ENCODE results near the gene NPB.

The NPB gene

GRCh38 chr17:81859906-81860755 lies 41.9 kb upstream of the NPB start, which contains the start of gene P4HB:
P4HB (minus strand) TSS chr17:81860535; CDS start chr17:81860471, 64 bp downstream.
- no peak for TF ChIP-seq CTCF (IDR thresholded peaks at IDR 0.05; ENCODE audit: insufficient read depth, low read length, poor library complexity, severe bottlenecking)
- Histone ChIP-seq H3K27me3 (replicated peaks; ENCODE audit: control insufficient read depth, insufficient read depth, low read length) (no peaks in the 10 kb centered on the region), H3K36me3 (ENCODE audit: control insufficient read depth, insufficient read depth, low read length) (peaks cover 28% of the 10 kb centered on the region), H3K4me3 (replicated peaks; ENCODE audit: low read depth, low read length) (peak within 1 kb of the TSS; percentile 87)
- DNase-seq (ENCODE audit: extremely low read depth, insufficient read length): peak; percentile 50

DNA sequence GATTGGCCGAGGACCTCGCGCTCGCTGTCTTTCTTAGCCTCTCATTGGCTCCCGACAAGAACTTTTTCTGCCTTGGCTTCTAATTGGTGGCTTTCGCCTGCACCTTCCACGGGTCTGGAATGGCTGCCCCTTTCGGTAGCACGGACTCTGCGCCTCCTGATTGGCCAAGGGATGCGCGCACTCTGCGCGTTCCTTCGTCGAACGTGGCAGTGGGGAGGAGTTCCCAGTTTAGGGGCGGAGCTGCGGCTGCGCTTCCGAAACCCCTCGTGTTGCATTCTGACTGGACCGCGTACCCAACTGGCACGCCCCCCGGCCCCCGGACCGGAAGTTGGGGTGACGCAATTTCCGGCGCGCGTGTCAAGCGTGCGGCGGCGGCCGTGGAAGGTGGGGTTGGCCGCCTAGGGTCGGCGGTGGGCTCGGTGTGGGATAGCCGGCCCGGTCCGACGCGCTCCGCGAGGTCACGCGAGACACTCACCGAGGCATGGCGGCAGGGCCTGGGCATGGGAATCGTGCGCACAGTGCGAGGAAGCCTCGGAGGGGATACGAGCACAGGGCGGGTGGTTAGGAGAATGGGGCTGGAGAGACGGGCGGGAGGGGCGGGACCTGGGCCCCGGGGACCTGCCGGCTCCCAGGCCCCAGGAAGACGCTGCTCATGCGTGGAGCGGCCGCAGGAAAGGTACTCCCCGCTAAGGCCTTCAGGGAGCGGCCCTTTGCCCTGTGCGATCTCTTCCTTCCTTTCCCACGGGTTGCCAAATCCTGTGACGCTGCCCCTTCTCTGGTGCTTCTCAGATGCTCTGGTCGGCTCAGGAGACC lies 41.1 kb upstream of the NPB start:
- Histone ChIP-seq H3K36me3 (ENCODE audit: control insufficient read depth, insufficient read depth, low read length) (peaks cover 33% of the 10 kb centered on the region), H3K27me3 (replicated peaks; ENCODE audit: control insufficient read depth, insufficient read depth, low read length) (no peaks in the 10 kb centered on the region), H3K4me3 (replicated peaks; ENCODE audit: low read depth, low read length) (peak overlapping the region; percentile 87)
- peak; percentile 100 for DNase-seq (ENCODE audit: extremely low read depth, insufficient read length)
- TF ChIP-seq CTCF (IDR thresholded peaks at IDR 0.05; ENCODE audit: insufficient read depth, low read length, poor library complexity, severe bottlenecking): no peak

GRCh38 chr17:81863123-81863675 lies 38.8 kb upstream of the NPB start:
- no peak for TF ChIP-seq CTCF (IDR thresholded peaks at IDR 0.05; ENCODE audit: insufficient read depth, low read length, poor library complexity, severe bottlenecking)
- Histone ChIP-seq H3K36me3 (ENCODE audit: control insufficient read depth, insufficient read depth, low read length) (peaks cover 36% of the 10 kb centered on the region), H3K4me3 (replicated peaks; ENCODE audit: low read depth, low read length) (no peak overlapping the region; the same call in 1 of the 2 replicates), H3K27me3 (replicated peaks; ENCODE audit: control insufficient read depth, insufficient read depth, low read length) (no peaks in the 10 kb centered on the region)
- no peak for DNase-seq (ENCODE audit: extremely low read depth, insufficient read length)

- Histone ChIP-seq H3K27me3 (replicated peaks; ENCODE audit: control insufficient read depth, insufficient read depth, low read length) (no peaks in the 10 kb centered on the region), H3K36me3 (ENCODE audit: control insufficient read depth, insufficient read depth, low read length) (peaks cover 35% of the 10 kb centered on the region), H3K4me3 (replicated peaks; ENCODE audit: low read depth, low read length) (no peak overlapping the region)
- no peak for DNase-seq (ENCODE audit: extremely low read depth, insufficient read length)
- no peak for TF ChIP-seq CTCF (IDR thresholded peaks at IDR 0.05; ENCODE audit: insufficient read depth, low read length, poor library complexity, severe bottlenecking)
Measured at GRCh38 chr17:81863833-81864768, 37.9 kb upstream of the NPB start.

DNA sequence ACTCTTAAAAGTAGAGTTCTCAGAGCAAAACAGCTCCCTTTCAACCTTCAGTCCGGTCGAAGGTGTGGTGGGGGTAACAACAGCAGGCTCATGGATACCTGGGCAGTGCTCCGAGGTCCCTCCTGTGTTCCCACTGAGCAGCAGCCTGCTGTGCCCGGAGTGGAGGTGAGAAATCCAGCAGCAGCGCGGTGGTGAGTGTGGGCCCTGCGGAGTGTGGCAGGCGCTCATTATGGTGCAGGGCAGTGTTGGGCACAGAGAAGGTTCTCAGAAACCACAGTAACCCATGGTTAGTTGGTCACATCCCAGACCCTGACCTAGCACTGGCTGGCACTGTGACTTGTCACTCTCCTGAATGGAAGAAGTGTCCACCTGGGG lies 36.7 kb upstream of the NPB start:
- peaks cover 41% of the 10 kb centered on the region for H3K36me3 ChIP-seq (ENCODE audit: control insufficient read depth, insufficient read depth, low read length)
- DNase-seq (ENCODE audit: extremely low read depth, insufficient read length): no peak
- H3K27me3 ChIP-seq (replicated peaks; ENCODE audit: control insufficient read depth, insufficient read depth, low read length): no peaks in the 10 kb centered on the region
- TF ChIP-seq CTCF (IDR thresholded peaks at IDR 0.05; ENCODE audit: insufficient read depth, low read length, poor library complexity, severe bottlenecking): no peak
- no peak overlapping the region for H3K4me3 ChIP-seq (replicated peaks; ENCODE audit: low read depth, low read length)

All from GM06990 (cell line).